ENCODE measurements around the gene RPS2. TPM values are rescaled to one million over a fixed set of nuclear protein-coding genes. Genes with fewer than 3 reads are reported as not detected.

Gene RPS2
- total RNA-seq, 1 experiment from 2014 or later, result 2,961 TPM

- Mint-ChIP-seq H3K4me3 (ENCODE audit: unreplicated experiment) (no peak overlapping the region), H3K27me3 (ENCODE audit: insufficient read depth, unreplicated experiment) (no peaks in the 10 kb centered on the region), H3K4me1 (ENCODE audit: low read depth, unreplicated experiment) (peaks cover 7% of the 10 kb centered on the region), H3K9me3 (ENCODE audit: unreplicated experiment) (no peaks in the 10 kb centered on the region), H3K27ac (ENCODE audit: unreplicated experiment) (no peak overlapping the region), H3K36me3 (ENCODE audit: insufficient read depth, unreplicated experiment) (peaks cover 46% of the 10 kb centered on the region)
- CTCF ChIA-PET, result interaction anchor here (1.5 kb wide), 1 partner anchor 22 kb away, joined by 3 read pairs; no protein-coding TSS in a partner anchor
- no peaks in the 10 kb centered on the region; the same call in 1 of the 2 replicates for H3K36me3 ChIP-seq (ENCODE audit: control insufficient read depth, insufficient read depth, low read length)
- no peak for DNase-seq
- H3K4me3 ChIP-seq (ENCODE audit: low read depth, low read length), result no peak overlapping the region
- BruUV-seq (replicated peaks), result no TSS peak
- peaks cover 15% of the 10 kb centered on the region for H3K4me1 ChIP-seq
- POLR2A ChIA-PET, result interaction anchor here (0.5 to 0.7 kb wide), 2 partner anchors 9 to 110 kb away, joined by 3 to 5 read pairs; no protein-coding TSS in a partner anchor
- no peaks in the 10 kb centered on the region for H3K9me3 ChIP-seq
- TF ChIP-seq, protein P1, sequence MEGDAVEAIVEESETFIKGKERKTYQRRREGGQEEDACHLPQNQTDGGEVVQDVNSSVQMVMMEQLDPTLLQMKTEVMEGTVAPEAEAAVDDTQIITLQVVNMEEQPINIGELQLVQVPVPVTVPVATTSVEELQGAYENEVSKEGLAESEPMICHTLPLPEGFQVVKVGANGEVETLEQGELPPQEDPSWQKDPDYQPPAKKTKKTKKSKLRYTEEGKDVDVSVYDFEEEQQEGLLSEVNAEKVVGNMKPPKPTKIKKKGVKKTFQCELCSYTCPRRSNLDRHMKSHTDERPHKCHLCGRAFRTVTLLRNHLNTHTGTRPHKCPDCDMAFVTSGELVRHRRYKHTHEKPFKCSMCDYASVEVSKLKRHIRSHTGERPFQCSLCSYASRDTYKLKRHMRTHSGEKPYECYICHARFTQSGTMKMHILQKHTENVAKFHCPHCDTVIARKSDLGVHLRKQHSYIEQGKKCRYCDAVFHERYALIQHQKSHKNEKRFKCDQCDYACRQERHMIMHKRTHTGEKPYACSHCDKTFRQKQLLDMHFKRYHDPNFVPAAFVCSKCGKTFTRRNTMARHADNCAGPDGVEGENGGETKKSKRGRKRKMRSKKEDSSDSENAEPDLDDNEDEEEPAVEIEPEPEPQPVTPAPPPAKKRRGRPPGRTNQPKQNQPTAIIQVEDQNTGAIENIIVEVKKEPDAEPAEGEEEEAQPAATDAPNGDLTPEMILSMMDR (IDR thresholded peaks at IDR 0.05; ENCODE audit: insufficient read depth in 1 of 2, low read depth in 1 of 2, low read length in 1 of 2, severe bottlenecking in 1 of 2, unreplicated experiment in 1 of 2), result no peak
- intact Hi-C loops (cut with micrococcal nuclease; ENCODE audit: unreplicated experiment), result no loop called here
- no peaks in the 10 kb centered on the region for H3K27me3 ChIP-seq (replicated peaks; ENCODE audit: control insufficient read depth, insufficient read depth, low read length)
Observed at GRCh38 chr16:1980770-1981087, 16.1 kb upstream of the RPS2 start.

GRCh38 chr16:1980030-1980769 lies 15.6 kb upstream of the RPS2 start:
- Mint-ChIP-seq H3K36me3 (ENCODE audit: insufficient read depth, unreplicated experiment) (peaks cover 46% of the 10 kb centered on the region), H3K27me3 (ENCODE audit: insufficient read depth, unreplicated experiment) (no peaks in the 10 kb centered on the region), H3K9me3 (ENCODE audit: unreplicated experiment) (no peaks in the 10 kb centered on the region), H3K27ac (ENCODE audit: unreplicated experiment) (no peak overlapping the region), H3K4me3 (ENCODE audit: unreplicated experiment) (no peak overlapping the region), H3K4me1 (ENCODE audit: low read depth, unreplicated experiment) (peaks cover 7% of the 10 kb centered on the region)
- no peak for DNase-seq
- TF ChIP-seq, protein P1 (IDR thresholded peaks at IDR 0.05; ENCODE audit: insufficient read depth in 1 of 2, low read depth in 1 of 2, low read length in 1 of 2, severe bottlenecking in 1 of 2, unreplicated experiment in 1 of 2), result no peak
- CTCF ChIA-PET, result interaction anchor here (1.5 kb wide), 1 partner anchor 23 kb away, joined by 3 read pairs; no protein-coding TSS in a partner anchor
- intact Hi-C loops (cut with micrococcal nuclease; ENCODE audit: unreplicated experiment), result no loop called here
- no peaks in the 10 kb centered on the region for H3K9me3 ChIP-seq
- BruUV-seq (replicated peaks), result no TSS peak
- H3K4me1 ChIP-seq, result peaks cover 10% of the 10 kb centered on the region
- no peak overlapping the region for H3K4me3 ChIP-seq (ENCODE audit: low read depth, low read length)
- H3K27me3 ChIP-seq (replicated peaks; ENCODE audit: control insufficient read depth, insufficient read depth, low read length), result no peaks in the 10 kb centered on the region
- no peaks in the 10 kb centered on the region; the same call in 1 of the 2 replicates for H3K36me3 ChIP-seq (ENCODE audit: control insufficient read depth, insufficient read depth, low read length)
- POLR2A ChIA-PET, result interaction anchor here (0.5 kb wide), 1 partner anchor 110 kb away, joined by 5 read pairs; no protein-coding TSS in a partner anchor

DNA sequence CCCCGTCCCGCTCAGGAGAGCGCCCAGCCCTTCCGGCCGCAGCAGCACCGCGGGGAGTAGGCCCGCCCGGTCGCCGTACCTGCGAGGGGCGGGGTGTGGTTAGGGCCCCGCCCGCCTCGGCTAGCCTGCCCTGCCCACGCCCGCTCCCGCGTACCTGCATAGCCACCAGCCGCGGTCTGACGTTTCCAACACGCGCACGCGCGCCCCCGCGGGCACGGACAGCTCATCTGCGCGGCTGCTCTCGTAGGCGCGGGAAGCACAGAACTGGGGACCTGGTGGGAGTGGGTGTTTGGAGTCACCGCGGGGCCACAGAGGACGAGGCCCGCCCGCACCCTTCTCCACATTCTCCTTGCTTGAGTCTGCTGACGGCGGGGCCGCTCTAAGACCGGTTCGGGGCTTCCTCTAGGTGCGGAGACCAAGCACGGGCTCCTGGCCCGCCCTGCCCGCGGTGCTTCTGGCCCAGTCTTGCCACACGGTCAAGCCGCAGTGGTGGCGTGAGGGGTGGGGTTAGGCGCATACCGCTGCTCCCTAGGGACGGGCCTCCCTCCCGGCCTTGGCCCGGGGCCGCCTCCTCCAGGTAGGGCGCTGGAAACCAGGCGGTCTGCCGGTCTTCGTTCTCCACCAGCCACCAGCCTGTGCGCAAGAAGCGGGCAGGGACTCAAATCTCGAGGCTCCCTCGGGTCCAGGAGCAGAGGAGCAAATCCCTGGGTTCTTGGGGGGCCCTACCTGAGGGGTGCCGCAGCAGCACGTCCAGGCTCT lies 14.8 kb upstream of the RPS2 start:
- Histone ChIP-seq H3K27me3 (replicated peaks; ENCODE audit: control insufficient read depth, insufficient read depth, low read length) (no peaks in the 10 kb centered on the region), H3K4me3 (ENCODE audit: low read depth, low read length) (no peak overlapping the region), H3K36me3 (ENCODE audit: control insufficient read depth, insufficient read depth, low read length) (no peaks in the 10 kb centered on the region; the same call in 1 of the 2 replicates), H3K4me1 (peaks cover 6% of the 10 kb centered on the region; the same call in 1 of the 2 replicates), H3K9me3 (no peaks in the 10 kb centered on the region)
- DNase-seq, result no peak
- Mint-ChIP-seq H3K36me3 (ENCODE audit: insufficient read depth, unreplicated experiment) (peaks cover 45% of the 10 kb centered on the region), H3K27me3 (ENCODE audit: insufficient read depth, unreplicated experiment) (no peaks in the 10 kb centered on the region), H3K9me3 (ENCODE audit: unreplicated experiment) (no peaks in the 10 kb centered on the region), H3K27ac (ENCODE audit: unreplicated experiment) (no peak overlapping the region), H3K4me3 (ENCODE audit: unreplicated experiment) (no peak overlapping the region), H3K4me1 (ENCODE audit: low read depth, unreplicated experiment) (peaks cover 7% of the 10 kb centered on the region)
- ChIA-PET CTCF (interaction anchor here (0.6 kb wide), 1 partner anchor 15 kb away, joined by 6 read pairs; the partner anchor contains the start of gene RPS2), POLR2A (no interaction called here)
- BruUV-seq (replicated peaks), result no TSS peak
- intact Hi-C loops (cut with micrococcal nuclease; ENCODE audit: unreplicated experiment), result no loop called here
- TF ChIP-seq, protein P1 (IDR thresholded peaks at IDR 0.05; ENCODE audit: insufficient read depth in 1 of 2, low read depth in 1 of 2, low read length in 1 of 2, severe bottlenecking in 1 of 2, unreplicated experiment in 1 of 2), result no peak

Measured in Caco-2 (cell line).